ENCODE results near the gene KICS2. TPM values are rescaled to one million over a fixed set of nuclear protein-coding genes. Genes with fewer than 3 reads are reported as not detected.
A peak's percentile ranks its signal among the peaks of the same experiment; 100 is the strongest.

The KICS2 gene
- total and polyA plus RNA-seq, 9 of the 15 experiments (the other 6 are each of a cell fraction or from before 2014, with no cell fraction given) = 2.3 to 6.4 (median 5.5) TPM

DNA sequence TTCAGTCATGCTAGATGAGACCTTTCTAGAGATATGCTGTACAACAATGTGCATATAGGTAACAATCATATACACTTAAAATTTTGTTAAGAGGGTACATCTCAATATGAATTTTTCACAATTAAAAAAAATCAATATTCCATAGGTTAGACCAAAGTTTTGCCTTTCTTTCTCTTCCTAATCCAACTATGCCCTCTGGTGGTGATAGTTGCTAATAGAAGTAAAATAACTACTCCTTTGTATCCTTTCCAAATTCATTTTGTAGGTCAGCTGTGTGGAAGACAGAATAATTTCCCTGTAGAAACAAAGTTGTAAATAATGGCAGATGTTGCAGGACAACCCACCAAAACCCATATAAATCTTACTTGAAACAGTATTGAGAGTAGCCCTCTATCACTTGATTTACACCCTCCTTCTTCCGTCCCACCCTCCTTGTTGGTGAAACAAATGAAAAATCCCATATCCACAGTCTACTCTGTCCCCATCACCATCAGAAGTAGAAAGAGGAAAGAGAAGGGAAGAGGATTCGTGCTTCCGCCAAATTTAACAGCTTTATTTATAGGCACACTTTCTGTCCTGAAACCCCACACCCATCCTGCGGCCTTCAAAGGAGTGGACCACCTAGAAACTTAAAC lies 34.2 kb upstream of the KICS2 start (continued):
- peak; percentile 6 for TF ChIP-seq RBM25 (IDR thresholded peaks at IDR 0.05; ENCODE audit: low read depth, low read length, severe bottlenecking)
- no peak for TF ChIP-seq MEIS2 (IDR thresholded peaks at IDR 0.05; ENCODE audit: partially characterized antibody)
- TF ChIP-seq, protein P1, sequence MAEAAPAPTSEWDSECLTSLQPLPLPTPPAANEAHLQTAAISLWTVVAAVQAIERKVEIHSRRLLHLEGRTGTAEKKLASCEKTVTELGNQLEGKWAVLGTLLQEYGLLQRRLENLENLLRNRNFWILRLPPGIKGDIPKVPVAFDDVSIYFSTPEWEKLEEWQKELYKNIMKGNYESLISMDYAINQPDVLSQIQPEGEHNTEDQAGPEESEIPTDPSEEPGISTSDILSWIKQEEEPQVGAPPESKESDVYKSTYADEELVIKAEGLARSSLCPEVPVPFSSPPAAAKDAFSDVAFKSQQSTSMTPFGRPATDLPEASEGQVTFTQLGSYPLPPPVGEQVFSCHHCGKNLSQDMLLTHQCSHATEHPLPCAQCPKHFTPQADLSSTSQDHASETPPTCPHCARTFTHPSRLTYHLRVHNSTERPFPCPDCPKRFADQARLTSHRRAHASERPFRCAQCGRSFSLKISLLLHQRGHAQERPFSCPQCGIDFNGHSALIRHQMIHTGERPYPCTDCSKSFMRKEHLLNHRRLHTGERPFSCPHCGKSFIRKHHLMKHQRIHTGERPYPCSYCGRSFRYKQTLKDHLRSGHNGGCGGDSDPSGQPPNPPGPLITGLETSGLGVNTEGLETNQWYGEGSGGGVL (CRISPR knock-in tag; IDR thresholded peaks at IDR 0.05) = no peak
- TF ChIP-seq MTA3 (IDR thresholded peaks at IDR 0.05; ENCODE audit: borderline replicate concordance) = no peak
- no peak for TF ChIP-seq STAG1 (CRISPR knock-in tag; IDR thresholded peaks at IDR 0.05; ENCODE audit: borderline replicate concordance)
- 0 out of 2 replicates have a peak, but pooled peaks have one; percentile 28 for TF ChIP-seq ZNF384 (IDR thresholded peaks at IDR 0.05; ENCODE audit: low read depth, low read length)
- no peak for TF ChIP-seq L3MBTL2 (IDR thresholded peaks at IDR 0.05)
- TF ChIP-seq ZFP30 (CRISPR knock-in tag; IDR thresholded peaks at IDR 0.05; ENCODE audit: borderline replicate concordance) = no peak
- no peak for TF ChIP-seq CCAR2 (IDR thresholded peaks at IDR 0.05; ENCODE audit: low read depth, low read length)
- no peak for TF ChIP-seq EP300 (IDR thresholded peaks at IDR 0.05; ENCODE audit: low read length)
- TF ChIP-seq KDM5B (IDR thresholded peaks at IDR 0.05; ENCODE audit: insufficient replicate concordance, low read depth, low read length) = no peak
- peak; percentile 37 to 87 (median 51); a peak in 3 of 6 replicates for TF ChIP-seq CTCF (IDR thresholded peaks at IDR 0.05 in 2 of 3, conservative IDR thresholded peaks at IDR 0.05 in 1 of 3; ENCODE audit: insufficient read depth in 2 of 3, low read depth in 1 of 3, low read length in 3 of 3)
- no peak for TF ChIP-seq ZNF41 (CRISPR knock-in tag; conservative IDR thresholded peaks at IDR 0.05)
- TF ChIP-seq PTRF (tag; IDR thresholded peaks at IDR 0.05) = no peak
- TF ChIP-seq CBX5 (IDR thresholded peaks at IDR 0.05; ENCODE audit: borderline replicate concordance, low read depth) = no peak
- TF ChIP-seq SNRNP70 (optimal IDR thresholded peaks at IDR 0.05; ENCODE audit: low read depth, low read length) = no peak
- TF ChIP-seq HCFC1 (IDR thresholded peaks at IDR 0.05; ENCODE audit: low read depth, low read length) = no peak
- no peak for TF ChIP-seq CEBPB (tag; IDR thresholded peaks at IDR 0.05)
- TF ChIP-seq ESRRB (CRISPR knock-in tag; IDR thresholded peaks at IDR 0.05; ENCODE audit: borderline replicate concordance) = no peak
- no peak for TF ChIP-seq MCM3 (IDR thresholded peaks at IDR 0.05)
- no peak for TF ChIP-seq CLOCK (CRISPR knock-in tag; IDR thresholded peaks at IDR 0.05; ENCODE audit: borderline replicate concordance)
- no peak for TF ChIP-seq FOS (IDR thresholded peaks at IDR 0.05; ENCODE audit: extremely low read depth, insufficient read length)
- peak; percentile 93 to 95 for TF ChIP-seq RAD21 (CRISPR knock-in tag; conservative IDR thresholded peaks at IDR 0.05 in 1 of 2, IDR thresholded peaks at IDR 0.05 in 1 of 2)
- TF ChIP-seq SMARCA5 (IDR thresholded peaks at IDR 0.05) = no peak

All from K562 (cell line).